GM21717 (cell line): ENCODE results near the gene SLC38A10.
"Not testable (repeated sequence)": the region's sequence is repeated elsewhere in the genome, so short reads cannot be mapped to it uniquely, and the experiment has no call there.

Experiments
- ATAC-seq: cut with Tn5 transposase; IDR thresholded peaks from one replicate; pipeline ENCODE4 v1.9.1; 2021; ENCODE audit warnings: mild to moderate bottlenecking, moderate library complexity; ENCODE audit not compliant: unreplicated experiment

Gene SLC38A10

GRCh38 chr17:81313776-81314397, 18.8 kb upstream of the SLC38A10 start:
- ATAC-seq = no peak

- ATAC-seq = no peak
Observed at GRCh38 chr17:81312624-81313325, 17.7 kb upstream of the SLC38A10 start.

DNA sequence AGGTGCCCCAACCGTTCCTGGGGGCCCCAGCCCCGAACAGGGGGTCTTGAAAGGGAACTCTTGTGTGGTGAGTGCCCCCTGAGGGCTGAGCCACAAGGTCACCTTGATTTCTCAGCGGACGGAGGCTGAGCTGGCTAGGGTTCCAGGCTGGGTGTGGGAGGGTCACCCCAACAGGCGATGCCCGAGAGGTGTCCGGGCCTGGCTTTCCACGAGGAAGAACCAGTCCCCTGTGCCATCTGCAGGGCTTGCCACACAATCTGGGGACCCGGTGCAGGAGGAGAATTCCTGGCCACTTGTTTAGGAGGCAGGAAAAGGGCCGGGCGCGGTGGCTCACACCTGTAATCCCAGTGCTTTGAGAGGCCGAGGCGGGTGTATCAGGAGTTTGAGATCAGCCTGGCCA, 16.8 kb upstream of the SLC38A10 start:
- no peak for ATAC-seq

- ATAC-seq = no peak
Observed at GRCh38 chr17:81310949-81311550, 15.9 kb upstream of the SLC38A10 start.

DNA sequence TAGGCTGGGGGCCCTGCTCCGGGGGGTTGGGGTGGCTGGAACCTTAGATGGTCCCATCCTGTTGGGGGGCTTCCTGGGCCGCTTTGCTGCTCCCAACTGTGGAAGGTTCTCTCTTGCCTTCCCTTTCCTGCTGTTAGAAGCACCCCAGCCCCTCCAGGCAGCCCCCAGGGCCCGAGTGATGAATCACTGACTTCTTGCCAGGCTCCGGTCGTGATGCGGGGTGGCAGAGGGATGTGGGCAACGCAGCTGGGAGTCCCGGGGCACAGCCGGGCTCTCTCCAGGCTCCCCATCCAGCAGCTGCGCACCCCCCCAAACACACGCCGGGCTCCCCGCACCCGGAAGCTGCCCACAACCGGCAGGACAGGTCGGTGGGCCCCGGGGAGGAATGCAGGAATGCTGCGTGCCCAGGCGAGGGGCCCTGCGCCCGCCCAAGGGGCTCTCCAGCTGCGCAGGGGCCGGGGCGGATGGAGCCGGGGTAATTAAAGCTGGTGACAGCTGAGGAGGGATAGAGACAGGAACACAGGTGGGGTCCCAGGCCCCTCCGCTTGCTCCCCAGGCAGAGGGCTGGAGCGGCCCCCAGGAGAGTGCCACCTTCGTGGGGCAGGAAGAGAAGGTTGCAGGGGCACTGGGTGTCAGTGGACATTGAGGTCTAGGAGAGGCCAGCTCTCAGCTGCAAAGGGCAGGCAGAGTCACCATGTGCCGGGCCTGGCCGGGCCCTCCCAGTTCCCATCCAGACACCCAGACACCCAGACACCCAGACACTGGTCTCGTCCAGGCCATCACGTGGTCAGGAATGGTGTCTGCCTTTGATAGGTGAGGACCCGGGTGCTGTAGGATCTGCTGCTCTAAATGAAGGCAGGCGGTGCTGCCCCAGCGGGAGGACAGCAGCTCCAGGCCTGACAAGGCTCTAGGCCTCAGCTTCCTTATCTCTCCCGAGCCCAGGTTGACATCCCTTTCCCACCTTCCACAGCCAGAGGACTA, 15.0 kb upstream of the SLC38A10 start:
- ATAC-seq = no peak

- no peak for ATAC-seq
Observed at GRCh38 chr17:81309140-81309858, 14.2 kb upstream of the SLC38A10 start.

DNA sequence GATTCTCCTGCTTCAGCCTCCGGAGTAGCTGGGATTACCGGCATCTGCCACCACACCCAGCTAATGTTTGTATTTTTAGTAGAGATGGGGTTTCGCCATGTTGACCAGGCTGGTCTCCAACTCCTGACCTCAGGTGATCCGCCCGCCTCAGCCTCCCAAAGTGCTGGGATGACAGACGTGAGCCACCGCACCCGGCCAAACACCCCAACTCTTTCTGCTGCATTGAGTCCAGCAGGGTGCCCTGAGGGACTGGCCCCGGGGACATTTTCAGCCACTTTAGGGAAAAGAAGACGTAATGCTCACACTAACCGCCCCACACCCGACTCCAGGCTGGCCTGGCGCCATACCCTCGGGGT, 13.7 kb upstream of the SLC38A10 start:
- ATAC-seq = not testable (repeated sequence)

DNA sequence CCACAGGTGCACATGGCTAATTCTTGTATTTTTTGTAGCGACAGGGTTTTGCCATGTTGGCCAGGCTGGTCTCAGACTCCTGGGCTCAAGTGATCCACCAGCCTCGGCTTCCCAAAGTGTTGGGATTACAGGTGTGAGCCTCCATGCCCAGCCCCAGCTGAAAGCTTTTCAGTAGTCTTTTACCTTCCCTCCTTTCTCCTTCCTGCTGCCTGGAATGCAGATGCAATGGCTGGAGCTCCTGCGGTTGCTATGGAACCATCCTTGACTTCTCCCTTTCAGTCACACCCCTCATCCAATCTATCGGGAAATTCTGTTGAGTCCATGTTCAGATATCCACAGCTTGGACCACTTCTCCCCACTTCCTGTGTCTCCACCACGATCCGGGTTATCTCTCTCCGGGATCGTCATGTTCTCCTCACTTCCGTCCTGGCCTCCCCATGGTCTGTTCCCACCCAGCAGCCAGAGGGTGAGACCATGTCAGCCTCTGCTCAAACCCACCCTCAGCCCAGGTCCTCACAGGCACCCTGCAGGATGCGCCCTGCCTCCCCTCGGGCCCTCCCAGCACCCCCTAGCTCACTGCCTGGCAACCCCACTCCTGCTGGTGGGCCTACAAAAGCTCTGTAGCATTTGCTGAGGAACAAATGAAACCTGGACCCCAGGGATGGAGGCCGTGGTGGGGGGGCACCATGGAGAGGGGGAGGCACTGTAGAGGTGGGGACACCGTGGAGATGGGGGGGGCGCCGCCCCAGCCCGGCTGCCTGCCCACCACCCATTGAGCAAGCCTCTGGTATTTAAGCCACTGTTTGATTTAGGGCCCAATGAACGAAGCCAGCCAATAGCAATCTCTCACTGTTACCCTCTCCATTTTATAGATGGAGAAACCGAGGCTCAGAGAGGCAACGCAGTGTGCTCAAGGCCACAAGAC, 12.8 kb upstream of the SLC38A10 start:
- no peak for ATAC-seq

- ATAC-seq = no peak
Observed at GRCh38 chr17:81306898-81307510, 11.9 kb upstream of the SLC38A10 start.

DNA sequence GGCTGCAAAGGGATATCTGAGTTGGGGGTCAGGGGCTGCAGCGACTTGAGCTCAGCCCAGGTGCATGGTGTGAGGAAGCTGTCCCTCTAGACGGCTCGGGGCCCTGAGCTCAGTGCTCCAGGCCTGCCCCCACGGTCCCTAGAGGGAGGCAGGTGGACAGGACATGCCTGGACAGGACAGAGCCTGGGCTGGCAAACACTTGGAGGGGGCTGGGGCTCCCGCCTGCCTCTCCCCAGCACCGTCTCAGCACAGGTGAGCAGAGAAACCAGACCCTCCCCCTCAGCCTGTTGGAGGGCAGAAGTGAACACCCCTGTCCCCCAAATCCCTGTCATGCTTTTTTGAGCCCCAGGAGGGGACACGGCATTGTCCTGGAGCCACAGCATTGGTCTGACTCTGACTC, 11.4 kb upstream of the SLC38A10 start:
- no peak for ATAC-seq

DNA sequence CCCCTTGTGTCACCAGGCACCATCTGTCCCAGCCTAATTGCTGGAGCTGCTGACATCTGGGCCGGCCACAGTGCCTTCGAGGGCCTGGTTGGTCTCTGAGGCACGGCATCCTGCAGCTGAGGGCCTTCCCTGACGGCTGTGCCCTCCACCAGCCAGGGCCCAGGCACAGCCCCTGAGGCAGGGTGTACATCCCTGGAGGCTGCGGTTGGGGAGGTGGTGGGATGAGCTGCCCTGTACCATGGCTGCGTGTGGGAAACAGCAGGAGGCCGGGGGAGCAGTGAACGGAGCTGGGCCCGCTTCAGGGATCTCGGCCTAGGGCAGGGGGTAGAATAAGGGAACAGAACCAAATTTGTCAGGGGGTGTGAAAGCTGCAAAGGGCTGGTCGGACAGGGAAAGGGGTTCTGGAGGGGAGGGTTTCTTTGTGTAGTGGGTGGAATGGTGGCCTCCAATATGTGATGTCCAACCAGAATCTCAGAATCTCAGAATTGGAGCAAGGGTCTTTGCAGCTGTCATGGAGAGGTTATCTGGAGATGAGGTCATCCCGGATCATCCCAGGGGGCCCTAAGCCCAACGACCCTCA, 10.0 kb upstream of the SLC38A10 start:
- no peak for ATAC-seq

DNA sequence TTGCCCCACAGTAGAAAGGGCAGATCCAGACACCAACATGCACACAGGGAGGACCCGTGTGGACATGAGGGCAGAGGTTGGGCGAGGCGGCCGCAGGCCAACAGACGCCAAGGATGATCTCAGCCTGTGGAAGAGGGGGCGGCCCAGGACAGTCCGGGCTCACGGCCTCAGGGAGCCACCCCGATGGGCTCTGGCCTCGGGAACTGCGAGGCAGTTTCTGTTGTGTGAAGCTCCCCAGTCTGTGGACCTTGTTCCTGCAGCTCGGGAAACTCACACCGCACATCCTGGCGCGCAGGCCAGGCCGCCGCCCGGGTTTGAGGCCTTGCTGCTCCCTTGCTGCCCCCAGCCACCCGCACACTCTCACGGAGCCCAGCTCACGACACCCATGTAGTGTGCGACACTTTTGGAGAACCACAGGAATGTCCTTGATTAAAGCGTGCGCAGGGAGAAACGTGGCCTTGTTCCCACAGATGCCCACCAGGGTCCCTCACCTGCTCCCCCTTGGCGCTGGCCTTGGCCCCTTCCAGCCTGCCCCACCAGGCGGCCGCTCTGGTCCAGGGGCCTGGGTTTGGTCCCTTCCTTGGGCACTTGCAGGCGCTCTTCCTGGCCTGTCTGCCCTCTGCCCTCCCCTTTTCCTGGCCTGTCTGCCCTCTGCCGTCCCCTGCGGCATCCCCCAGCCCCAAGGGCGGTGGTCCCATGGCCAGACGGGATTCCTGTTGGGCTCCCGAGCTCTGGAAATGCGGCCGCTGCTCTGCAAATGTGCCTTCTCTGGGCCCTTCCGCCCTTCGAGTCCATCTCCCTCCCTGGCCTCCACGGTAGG, 9.3 kb upstream of the SLC38A10 start:
- no peak for ATAC-seq

DNA sequence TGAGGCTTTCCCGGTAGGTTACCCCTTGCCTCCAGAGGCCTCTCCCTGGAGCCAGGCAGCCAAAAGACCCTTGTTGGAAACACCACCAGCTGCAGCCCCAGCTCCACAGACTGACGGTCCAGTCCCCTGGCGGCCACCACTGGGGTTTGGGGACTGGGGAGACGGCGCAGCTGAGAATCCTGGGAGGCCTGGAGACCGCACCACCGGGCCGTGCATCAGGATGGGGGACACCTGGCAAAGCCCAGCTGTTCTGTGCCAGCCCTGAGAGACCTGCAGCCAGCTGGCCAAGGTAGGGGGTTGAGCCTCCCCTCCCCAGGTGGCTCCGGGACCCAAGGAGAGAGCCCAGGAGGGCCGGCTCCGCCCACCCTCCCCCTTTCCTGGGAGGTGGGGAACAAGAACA, 8.3 kb upstream of the SLC38A10 start:
- ATAC-seq = no peak

DNA sequence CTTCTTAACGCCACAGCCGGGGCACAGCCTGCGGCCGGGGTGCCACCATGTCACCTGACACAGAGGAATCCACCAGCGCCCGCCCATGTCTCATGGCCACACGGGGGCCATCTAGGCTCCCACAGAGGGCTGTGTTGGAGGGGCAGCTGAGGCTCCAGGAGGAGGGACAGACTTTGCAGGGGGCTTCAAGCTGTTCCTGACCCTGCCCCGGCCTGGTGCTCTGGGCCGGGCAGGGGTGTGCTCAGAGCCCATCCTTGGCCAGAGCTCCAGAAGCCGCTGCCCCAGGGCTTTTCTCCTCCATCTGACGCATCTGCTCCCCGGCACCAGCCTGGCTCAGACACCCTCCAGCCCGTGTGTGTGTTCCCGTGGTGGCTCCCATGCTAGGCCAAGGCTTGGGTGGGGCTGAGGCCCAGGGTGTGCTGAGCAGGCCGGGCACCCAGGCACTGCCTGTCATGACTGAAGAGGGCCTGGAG, 7.8 kb upstream of the SLC38A10 start:
- ATAC-seq = no peak

DNA sequence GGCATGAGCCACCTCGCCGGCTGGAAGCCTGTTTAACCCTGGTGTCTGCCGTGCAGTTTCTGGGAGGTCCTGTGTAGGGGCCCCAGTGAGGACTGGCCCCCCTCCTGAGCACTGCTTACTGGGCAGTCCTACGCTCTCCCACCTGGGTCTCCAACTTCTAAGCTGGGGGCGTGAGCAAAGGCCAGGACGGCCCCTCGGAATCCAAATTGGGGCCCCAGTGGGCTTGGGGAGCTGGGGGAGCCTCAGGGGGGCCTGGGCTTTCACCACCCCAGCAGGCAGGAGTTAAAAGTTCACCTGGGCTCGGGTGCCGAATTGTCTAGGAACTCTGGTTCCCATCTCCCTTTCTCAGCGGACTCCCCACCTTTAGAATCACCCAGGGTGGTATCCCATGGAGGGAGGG, 7.2 kb upstream of the SLC38A10 start:
- no peak for ATAC-seq

- ATAC-seq = no peak
Observed at GRCh38 chr17:81301195-81302144, 6.4 kb upstream of the SLC38A10 start.
